Measurements from ENCODE around the gene RLN1. TPM values are rescaled to one million over a fixed set of nuclear protein-coding genes. Genes with fewer than 3 reads are reported as not detected.
"Not testable (repeated sequence)": the region's sequence is repeated elsewhere in the genome, so short reads cannot be mapped to it uniquely, and the experiment has no call there.

The RLN1 gene, protein sequence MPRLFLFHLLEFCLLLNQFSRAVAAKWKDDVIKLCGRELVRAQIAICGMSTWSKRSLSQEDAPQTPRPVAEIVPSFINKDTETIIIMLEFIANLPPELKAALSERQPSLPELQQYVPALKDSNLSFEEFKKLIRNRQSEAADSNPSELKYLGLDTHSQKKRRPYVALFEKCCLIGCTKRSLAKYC
- not detected for total RNA-seq
- long read RNA-seq, donor 1, result 0 reads
- long read RNA-seq, donor 2, result 0 reads

DNA sequence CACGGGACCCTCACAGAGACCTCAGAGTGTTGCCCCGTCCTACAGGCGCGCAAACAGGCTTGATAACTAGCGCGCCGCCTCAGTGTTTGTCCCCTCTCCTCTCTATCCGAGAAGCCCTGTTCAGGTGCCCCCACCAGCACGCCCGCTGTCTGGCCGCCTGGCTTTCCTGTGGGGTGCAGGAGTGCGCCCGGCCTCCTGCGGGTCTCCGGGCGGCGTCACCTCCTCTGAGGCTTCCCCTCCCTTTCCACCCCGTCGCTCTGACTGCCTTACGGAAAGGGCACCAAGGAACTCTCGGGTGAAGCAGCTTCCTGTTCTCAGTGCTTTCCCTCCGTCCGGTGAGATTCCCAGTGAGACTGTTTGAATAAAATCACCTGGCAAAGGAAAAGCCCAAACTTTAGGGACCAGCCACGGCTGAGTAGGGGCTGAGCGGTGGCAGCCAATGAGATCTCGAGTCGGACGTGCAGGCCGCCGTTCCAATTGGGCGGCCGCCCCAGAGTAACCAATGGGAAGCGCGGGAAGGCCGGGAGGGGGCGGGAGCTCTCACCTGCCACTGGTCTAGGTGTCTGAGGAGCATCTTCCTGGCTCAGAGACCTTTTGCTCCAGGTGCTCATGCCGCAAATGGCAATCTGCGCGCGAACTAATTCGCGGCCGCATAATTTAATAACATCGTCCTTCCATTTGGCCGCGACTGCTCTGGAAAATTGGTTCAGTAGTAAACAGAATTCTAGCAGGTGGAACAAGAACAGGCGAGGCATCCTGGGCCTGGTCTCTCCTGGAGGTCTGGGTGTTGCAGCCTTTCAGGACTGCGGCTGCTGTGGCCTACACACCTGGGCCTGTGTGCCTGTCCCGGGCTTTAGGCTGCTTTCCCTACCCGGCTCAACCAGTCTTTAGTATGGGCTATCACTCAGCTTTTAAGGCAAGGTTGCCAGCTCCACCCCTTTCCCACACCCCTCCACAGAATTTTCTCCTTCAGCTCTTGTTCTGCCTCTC is at the start of gene RLN1:
TSS of gene RLN1 (minus strand) at position 885 of the 990 bp plus-strand sequence. CDS start at position 755, 130 bp downstream.
- DNase-seq (ENCODE audit: low spot score); intact Hi-C loops (cut with DNase I): not testable (repeated sequence)

DNA sequence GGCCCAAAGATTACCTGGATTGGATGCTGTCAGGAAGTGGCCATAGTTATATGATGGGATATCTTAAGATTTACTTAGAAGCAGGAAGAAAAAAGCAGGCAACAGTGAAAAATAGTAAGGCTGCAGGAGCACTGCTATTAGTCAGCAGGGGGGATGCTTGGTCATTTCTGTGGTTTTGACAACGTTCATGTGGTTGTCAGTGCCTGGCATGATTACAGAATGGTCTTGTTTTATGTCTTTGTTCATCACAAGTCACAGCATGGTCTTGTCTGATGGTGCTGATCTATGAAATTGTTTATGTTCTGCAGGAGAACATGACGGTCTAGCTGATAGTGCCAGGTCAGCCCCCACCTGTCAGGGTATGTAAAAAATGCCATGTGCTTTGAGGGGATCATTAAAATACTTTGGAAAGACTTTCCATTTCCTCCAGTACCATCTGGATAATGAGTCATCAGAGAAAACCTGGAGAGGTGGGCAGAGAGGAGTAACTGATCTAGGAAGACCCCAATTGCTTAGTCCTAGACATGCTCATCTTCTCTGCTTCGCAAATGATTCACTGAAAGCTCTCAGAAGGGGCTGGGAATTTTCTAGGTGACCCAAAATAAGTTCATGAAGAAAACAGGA is 49.5 kb upstream of the RLN1 start:
- DNase-seq (ENCODE audit: low spot score), result no peak
- intact Hi-C loops (cut with DNase I), result no loop called here

DNA sequence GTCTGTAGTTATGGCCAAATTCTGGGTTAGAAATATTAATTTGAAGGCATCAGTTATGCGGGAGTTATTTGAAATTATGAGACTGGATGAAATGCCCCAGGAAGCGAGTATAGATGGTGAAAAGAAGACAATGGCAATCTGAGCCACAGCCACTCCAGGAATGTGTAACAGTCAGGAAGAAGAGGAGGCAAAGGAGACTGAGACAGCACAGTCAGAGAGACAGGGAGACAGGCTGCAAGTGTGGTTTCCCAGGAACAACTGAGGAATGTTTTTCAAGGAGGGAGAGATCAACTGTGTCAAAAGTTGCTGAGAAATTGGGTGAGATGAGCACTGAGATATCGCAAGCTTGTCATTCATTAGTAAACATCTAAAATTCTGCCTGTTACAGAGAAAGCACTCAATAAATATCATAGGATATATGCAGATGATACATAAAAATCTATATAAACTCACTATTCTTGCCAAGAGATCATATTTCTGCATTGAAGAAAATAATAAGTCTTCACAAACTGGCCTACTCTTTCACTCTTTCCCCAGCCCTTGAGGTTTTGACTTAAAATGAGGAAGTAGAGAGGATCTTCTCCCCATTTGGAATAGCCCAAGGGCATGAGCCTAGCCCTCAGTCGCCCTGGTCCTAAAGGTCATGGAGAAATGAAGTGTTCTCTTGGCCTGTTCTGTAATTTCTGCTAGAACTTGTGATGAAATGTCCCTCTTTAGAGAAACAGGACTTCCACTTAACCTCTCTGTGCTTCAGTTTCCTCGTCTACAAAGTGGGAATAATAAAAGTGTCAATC is 48.5 kb upstream of the RLN1 start:
- DNase-seq (ENCODE audit: low spot score), result no peak
- intact Hi-C loops (cut with DNase I), result no loop called here

DNA sequence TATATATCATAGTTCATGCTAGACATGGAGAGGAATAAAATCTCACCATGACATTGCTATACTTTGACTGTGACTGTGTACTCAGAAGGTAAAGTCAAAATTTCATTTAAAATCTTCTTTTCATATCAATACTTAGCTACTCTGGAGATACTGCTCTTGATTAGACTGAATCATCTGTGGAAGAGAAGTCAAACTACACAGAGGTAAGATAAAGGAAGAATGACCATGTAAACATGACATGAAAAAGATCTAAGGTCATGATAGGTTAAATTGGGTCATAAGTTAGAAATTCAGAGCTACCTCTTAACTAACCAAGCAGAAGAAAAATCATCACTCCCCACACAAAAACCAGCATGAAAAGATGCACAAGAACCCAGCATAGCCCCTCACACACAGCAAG is 44.8 kb upstream of the RLN1 start:
- intact Hi-C loops (cut with DNase I), result no loop called here
- DNase-seq (ENCODE audit: low spot score), result no peak

DNA sequence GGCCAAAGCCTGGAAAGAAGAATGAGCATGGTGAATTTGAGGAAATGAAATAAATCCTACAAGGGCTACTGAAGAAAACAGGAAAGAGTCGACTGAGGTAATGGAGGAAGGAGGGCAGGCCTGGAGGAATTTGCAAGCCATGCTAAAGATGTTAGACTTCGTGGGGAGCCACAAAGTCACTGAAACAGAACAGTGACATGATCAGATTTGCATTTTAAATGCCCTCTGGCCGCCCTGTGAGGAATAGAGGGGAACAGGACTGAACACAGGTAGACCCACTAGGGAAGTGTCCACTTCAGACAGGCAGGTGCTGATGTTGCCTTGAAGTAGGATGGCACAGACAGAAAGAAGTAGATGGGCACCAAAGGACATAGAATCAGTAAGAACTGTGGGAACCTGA is 42.8 kb upstream of the RLN1 start:
- intact Hi-C loops (cut with DNase I), result no loop called here

DNA sequence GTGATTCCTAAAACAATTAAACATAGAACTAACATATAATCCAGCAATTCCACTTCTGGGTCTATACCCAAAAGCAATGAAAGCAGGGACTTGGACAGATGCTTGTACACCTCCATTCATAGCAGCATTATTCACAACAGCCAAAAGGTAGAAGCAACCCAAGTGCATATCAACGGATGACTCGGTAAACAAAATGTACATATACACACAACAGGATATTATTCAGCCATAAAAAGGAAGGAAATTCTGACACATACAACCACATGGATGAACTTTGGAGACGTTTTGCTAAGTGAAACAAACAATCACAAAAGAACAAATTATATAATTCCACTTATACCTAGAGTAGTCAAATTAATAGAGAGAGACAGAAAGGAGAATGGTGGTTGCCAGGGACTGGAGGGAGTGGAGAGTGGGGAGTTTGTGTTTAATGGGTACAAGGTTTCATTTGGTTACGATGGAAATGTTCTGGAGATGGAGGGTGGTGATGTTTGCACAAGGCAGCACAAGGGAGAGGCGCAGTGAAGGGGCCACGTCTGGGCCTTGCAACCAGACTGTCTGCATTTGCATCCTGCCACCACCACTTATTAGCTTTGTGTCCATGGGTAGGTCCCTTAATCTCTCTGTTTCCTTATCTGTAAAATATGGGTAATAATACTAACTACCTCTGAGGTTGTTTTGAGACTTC is 36.3 kb upstream of the RLN1 start:
- DNase-seq (ENCODE audit: low spot score), result no peak
- intact Hi-C loops (cut with DNase I), result no loop called here

More for the DNA sequence above, 42.8 kb upstream of the RLN1 start:
- no peak for DNase-seq (ENCODE audit: low spot score)

DNA sequence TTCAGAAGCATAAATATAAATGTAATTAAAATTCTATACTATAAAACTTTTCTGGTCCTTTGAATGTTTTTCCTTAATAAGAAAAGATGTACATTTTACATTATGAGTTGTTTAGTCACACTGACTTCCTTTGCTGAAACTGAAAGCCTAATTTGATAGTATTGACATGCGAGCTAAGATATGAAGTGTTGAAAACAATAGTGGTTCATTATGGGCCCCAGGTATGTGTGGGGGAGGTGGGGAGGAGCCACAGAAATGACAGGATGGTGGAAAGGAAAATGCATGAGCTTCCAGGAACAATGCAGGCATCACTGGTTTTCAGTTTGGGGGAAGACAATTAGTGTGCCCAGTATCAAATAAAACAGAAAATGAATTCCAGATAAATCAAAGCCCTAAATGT is 35.4 kb upstream of the RLN1 start:
- intact Hi-C loops (cut with DNase I), result no loop called here

DNA sequence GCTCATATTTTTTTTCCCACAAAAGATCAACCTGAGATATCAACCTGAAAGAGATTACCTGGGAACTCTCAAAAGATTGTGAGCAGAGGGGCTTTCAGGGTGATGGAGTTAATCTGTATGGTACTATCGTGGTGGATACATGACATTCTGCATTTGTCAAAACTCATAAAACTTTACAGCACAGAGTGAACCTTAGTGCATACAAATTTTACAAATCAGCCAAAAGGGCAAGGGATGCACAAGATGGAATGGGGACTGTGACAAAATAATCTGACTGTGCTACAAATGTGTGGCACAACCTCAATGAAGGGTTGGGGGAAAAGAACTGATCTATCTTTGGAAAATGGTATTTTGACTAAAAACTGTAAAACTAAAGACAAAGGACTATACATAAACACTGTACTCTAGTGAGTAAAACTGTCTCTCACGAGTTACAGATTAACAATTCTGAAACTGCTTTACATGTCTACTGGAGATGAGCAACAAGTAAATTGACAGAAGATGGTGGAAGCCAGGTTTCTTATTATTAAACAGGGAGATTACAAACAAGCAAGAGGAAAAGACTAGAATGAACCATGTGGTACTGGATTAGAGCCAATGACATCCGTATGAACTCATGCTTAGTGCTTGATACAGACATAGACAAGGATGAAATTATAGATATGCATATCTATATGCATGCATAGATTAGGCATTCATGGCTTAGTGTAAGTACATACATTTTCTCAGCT is 24.8 kb upstream of the RLN1 start:
- intact Hi-C loops (cut with DNase I), result no loop called here

More for the DNA sequence above, 35.4 kb upstream of the RLN1 start:
- DNase-seq (ENCODE audit: low spot score), result no peak

DNA sequence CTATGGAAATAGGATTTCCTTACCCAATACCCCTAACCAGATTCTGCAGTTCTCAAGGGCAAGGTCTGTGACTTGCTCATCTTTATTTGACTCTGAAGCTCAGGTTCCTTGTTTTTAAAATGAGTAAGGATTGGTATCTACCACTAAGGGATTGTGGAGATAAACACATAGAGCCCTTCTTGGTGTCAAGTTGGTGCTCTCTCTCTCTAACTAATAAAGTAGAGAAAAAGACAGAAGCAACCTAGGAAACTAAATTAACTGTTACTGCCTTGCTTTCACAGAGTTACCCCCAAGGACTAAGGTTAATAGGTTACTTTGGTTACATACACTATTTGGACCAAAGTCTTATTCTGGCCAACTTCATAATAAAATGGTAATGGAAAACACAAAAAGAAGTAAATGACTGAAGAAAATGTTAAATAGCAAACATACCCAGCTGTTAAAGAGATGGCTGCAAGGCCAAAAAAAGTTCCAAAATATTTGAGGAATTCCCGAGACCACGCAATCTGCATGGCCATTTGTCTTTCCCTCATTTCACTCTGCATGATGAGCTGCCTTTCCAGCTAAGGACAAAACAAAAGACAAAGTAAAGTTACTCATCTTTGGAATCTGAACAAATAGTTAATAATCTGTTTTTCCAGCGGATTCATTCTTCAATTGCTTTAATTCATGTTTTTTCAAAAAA is 21.8 kb upstream of the RLN1 start:
- intact Hi-C loops (cut with DNase I), result no loop called here
- DNase-seq (ENCODE audit: low spot score), result no peak

More for the DNA sequence above, 24.8 kb upstream of the RLN1 start:
- no peak for DNase-seq (ENCODE audit: low spot score)

DNA sequence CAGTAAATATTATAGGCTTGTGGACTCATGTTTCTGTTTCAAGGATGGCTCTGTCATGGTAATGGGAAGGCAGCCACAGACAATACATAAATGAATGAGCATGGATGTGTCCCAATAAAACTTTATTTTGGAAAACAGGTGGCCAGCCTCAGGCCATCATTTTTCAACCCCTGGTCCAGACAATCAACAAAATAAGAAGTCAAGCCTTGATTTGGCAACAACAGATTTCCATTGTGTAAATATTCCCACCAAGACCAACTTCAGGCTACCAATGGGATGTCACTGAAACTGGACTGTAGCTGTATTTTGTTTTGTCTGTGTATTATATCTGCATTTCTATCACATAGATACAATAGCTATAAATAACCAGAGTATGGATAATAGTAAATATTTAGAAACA is 20.7 kb upstream of the RLN1 start:
- no peak for DNase-seq (ENCODE audit: low spot score)
- intact Hi-C loops (cut with DNase I), result no loop called here

DNA sequence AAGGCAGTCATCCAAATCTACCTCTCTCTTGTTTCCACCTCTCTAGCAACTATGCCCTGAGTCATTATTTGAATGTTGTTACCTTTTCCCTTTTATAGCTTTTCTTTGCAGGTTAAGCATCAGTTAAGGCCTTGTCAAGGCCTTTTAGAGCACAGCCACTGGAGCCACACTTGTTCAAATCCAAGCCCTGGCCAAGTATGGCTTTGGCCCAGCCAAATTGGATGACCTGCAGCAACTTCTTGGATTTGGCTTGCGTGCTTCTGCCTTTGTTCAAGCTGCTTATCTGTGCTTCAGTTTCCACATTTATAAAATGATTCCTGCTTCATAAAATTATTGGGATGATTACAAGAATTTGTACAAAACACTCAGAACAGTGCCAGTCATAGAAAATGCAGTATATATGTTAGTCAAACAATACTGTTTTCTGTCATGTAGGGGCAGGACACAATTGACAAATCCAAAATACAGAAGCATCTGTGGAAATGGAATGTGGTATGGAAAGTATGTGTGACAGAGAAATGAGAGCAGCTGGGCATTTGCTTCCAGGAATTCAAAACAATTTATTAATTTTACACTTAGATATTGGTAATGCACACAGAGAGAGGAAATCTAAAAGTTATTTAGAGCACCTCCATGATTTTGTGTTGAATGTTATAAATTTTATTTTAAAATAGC is 17.9 kb upstream of the RLN1 start:
- no peak for DNase-seq (ENCODE audit: low spot score)
- intact Hi-C loops (cut with DNase I), result no loop called here

DNA sequence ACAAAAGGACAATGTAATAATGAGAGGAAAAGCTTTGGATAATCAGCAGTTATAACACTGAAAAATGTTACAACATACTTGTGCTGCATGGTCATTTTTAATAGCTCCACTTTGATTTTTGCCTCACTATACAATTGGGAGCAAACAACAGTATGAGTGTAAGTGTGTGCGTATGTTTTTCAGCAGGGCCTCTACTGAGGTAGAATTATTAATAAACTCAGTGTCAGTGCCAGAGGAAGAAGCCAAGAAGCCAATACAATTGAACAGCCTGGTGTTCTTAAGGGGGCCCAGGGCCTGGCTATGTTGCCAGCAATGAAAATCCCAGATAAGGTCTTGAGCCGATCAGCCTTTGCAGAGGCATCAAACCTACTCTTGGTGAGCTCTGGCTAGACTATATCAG is 16.1 kb upstream of the RLN1 start:
- intact Hi-C loops (cut with DNase I), result no loop called here
- no peak for DNase-seq (ENCODE audit: low spot score)

DNA sequence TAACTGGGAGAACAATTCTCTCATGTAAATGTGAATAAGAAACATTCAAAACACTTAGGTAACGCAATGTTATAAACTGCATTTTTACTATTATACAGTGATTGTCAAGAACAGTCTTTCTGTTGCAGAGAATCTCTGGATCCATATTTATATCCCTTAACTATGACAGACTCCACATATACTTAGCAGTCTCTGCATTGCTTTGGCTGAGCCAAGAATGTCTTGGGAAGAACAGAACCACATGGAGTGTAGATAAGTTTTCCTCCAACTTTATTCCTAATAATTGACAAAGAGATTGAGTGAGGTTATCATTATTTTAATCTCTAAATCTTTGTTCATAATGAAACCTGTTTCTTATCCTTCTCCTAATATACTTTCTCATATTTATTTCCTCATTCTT is 15.6 kb upstream of the RLN1 start:
- DNase-seq (ENCODE audit: low spot score), result no peak
- intact Hi-C loops (cut with DNase I), result no loop called here

DNA sequence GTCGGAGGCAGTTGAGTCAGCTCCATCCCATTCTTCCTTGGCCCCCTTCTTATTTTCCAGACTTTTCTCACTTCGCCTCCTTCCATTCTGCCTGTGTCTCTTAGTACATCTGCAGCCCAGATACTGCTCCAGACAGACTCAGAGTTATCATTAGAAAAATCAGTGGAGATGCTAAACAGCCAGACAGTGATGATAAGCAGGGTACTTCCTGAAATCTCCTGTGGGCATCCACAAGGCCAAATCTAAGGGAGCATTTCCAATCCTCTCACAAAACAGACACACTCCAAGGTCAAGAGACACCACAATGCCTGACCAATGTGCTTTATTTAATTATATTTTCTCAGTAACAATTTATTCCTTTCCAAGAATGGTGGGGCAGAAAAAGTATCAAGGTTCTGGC is 14.5 kb upstream of the RLN1 start:
- DNase-seq (ENCODE audit: low spot score), result no peak
- intact Hi-C loops (cut with DNase I), result no loop called here

DNA sequence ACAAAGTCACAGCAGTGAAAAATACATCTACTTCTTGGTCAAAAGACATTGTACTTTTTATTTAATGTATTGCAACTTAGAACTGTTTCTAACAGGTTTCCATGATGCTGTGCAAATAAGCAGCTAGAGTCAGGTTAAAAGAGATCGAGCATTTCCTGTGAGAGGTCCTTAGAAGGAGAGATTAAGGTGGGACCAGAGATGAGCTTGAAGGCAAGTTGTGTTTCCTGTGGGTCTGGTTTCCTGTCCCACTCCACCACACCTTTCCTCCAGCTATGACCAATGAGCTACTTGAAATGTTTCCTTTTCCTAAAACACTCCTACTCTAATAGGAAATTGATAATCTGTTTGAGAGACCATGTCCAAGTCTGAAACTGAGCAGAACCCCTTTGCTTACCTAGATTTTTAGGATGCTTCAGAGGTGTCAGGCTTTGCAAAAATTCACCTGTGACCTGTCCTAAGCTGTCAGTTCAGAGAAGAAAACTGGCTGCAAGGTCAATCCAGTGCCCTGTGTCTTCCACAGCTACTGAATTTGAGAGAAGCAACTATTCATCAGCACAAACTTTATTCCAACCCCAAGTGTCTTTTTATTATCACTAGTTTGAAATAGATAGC is 13.1 kb upstream of the RLN1 start:
- DNase-seq (ENCODE audit: low spot score), result no peak
- intact Hi-C loops (cut with DNase I), result no loop called here

DNA sequence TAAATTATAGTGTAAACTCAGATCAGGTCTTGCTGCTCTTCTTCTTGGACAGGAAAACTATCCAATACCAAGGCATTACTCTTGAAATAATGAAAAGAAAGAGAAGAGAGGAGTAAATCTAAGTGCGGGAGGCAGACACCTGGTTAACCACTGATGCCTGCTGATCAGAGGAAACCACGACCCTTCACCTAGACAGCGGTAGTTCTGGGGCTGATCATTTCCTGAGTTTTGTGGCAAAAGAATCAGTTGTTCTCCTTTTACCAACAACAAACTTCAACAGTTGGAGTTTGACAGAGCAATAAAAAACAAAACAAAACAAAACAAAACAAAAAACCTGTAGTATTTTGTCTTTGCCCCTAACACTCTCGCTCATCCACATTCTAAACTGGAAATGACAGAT is 3.0 kb downstream of the RLN1 start:
- intact Hi-C loops (cut with DNase I), result no loop called here
- DNase-seq (ENCODE audit: low spot score), result no peak

DNA sequence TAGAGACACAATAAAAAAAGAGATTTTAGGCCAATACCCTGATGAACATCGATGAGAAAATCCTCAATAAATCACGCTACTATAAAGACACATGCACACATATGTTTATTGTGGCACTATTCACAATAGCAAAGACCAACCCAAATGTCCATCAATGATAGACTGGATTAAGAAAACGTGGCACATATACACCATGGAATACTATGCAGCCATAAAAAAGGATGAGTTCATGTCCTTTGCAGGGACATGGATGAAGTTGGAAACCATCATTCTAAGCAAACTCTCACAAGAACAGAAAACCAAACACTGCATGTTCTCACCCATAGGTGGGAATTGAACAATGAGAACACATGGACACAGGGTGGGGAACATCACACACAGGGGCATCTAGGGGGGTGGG is 8.4 kb downstream of the RLN1 start:
- DNase-seq (ENCODE audit: low spot score); intact Hi-C loops (cut with DNase I): not testable (repeated sequence)
